Stimulated activated CD4-positive, alpha-beta T cell treated with anti-CD3 and anti-CD28 coated beads, Interleukin-4, amount 100 ng/mL, for 1 hour (primary cell): ENCODE measurements around the gene LMCD1.

Source experiments
- DNase-seq: peaks from one replicate; pipeline ENCODE4 v3.0.0-alpha.2; 2020

The LMCD1 gene

GRCh38 chr3:8539419-8539818, 37.8 kb downstream of the LMCD1 start:
- DNase-seq, result no peak

- no peak for DNase-seq
Measured at GRCh38 chr3:8540456-8540855, 38.8 kb downstream of the LMCD1 start.

- no peak for DNase-seq
Measured at GRCh38 chr3:8541486-8541885, 39.9 kb downstream of the LMCD1 start.

- no peak for DNase-seq
Measured at GRCh38 chr3:8542190-8543135, 40.8 kb downstream of the LMCD1 start.

- no peak for DNase-seq
Measured at GRCh38 chr3:8546609-8547008, 45.0 kb downstream of the LMCD1 start.

GRCh38 chr3:8548502-8549275, 47.1 kb downstream of the LMCD1 start:
- DNase-seq, result no peak

GRCh38 chr3:8549354-8549753, 47.7 kb downstream of the LMCD1 start:
- no peak for DNase-seq

- no peak for DNase-seq
Measured at GRCh38 chr3:8550611-8551010, 49.0 kb downstream of the LMCD1 start.

GRCh38 chr3:8552223-8552762, 50.7 kb downstream of the LMCD1 start:
- DNase-seq, result no peak

GRCh38 chr3:8553405-8553804, 51.8 kb downstream of the LMCD1 start:
- no peak for DNase-seq

- no peak for DNase-seq
Measured at GRCh38 chr3:8554696-8555095, 53.1 kb downstream of the LMCD1 start.

GRCh38 chr3:8555113-8555661, 53.6 kb downstream of the LMCD1 start:
- no peak for DNase-seq

GRCh38 chr3:8555725-8556472, 54.3 kb downstream of the LMCD1 start:
- no peak for DNase-seq

- DNase-seq, result no peak
Measured at GRCh38 chr3:8556473-8556869, 54.8 kb downstream of the LMCD1 start.

GRCh38 chr3:8557298-8557697, 55.7 kb downstream of the LMCD1 start:
- no peak for DNase-seq

- DNase-seq, result no peak
Measured at GRCh38 chr3:8558645-8559044, 57.0 kb downstream of the LMCD1 start.

- DNase-seq, result no peak
Measured at GRCh38 chr3:8559351-8559750, 57.7 kb downstream of the LMCD1 start.

GRCh38 chr3:8560366-8561007, 58.9 kb downstream of the LMCD1 start:
- DNase-seq, result no peak

- no peak for DNase-seq
Measured at GRCh38 chr3:8561370-8561769, 59.7 kb downstream of the LMCD1 start.

GRCh38 chr3:8562081-8562595, 60.5 kb downstream of the LMCD1 start:
- no peak for DNase-seq

GRCh38 chr3:8563146-8563545, 61.5 kb downstream of the LMCD1 start:
- no peak for DNase-seq

GRCh38 chr3:8563597-8563996, 62.0 kb downstream of the LMCD1 start:
- no peak for DNase-seq
